ENCODE results near the gene BOLA3. TPM values are rescaled to one million over a fixed set of nuclear protein-coding genes. Genes with fewer than 3 reads are reported as not detected.

BOLA3 gene
- total RNA-seq, 4 donors from 2014 or later = 27.6 to 54.3 (median 39.6) TPM

- DNase-seq (ENCODE audit: low spot score) (no peak), ATAC-seq (ENCODE audit: low FRiP score) (no peak)
- TF ChIP-seq, protein P1, sequence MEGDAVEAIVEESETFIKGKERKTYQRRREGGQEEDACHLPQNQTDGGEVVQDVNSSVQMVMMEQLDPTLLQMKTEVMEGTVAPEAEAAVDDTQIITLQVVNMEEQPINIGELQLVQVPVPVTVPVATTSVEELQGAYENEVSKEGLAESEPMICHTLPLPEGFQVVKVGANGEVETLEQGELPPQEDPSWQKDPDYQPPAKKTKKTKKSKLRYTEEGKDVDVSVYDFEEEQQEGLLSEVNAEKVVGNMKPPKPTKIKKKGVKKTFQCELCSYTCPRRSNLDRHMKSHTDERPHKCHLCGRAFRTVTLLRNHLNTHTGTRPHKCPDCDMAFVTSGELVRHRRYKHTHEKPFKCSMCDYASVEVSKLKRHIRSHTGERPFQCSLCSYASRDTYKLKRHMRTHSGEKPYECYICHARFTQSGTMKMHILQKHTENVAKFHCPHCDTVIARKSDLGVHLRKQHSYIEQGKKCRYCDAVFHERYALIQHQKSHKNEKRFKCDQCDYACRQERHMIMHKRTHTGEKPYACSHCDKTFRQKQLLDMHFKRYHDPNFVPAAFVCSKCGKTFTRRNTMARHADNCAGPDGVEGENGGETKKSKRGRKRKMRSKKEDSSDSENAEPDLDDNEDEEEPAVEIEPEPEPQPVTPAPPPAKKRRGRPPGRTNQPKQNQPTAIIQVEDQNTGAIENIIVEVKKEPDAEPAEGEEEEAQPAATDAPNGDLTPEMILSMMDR (IDR thresholded peaks at IDR 0.05) = no peak
Measured at GRCh38 chr2:74174909-74175308, 27.2 kb upstream of the BOLA3 start.

GRCh38 chr2:74168739-74169138 lies 21.0 kb upstream of the BOLA3 start:
- ATAC-seq (ENCODE audit: low FRiP score) = no peak
- no peak for DNase-seq (ENCODE audit: low spot score)
- TF ChIP-seq, protein P1 (IDR thresholded peaks at IDR 0.05) = no peak

- ATAC-seq (ENCODE audit: low FRiP score) (no peak), DNase-seq (ENCODE audit: low spot score) (no peak)
- TF ChIP-seq, protein P1 (IDR thresholded peaks at IDR 0.05) = no peak
Measured at GRCh38 chr2:74164761-74165160, 17.0 kb upstream of the BOLA3 start.

GRCh38 chr2:74162951-74163350 lies 15.2 kb upstream of the BOLA3 start:
- ATAC-seq (ENCODE audit: low FRiP score) (no peak), DNase-seq (ENCODE audit: low spot score) (no peak)
- TF ChIP-seq, protein P1 (IDR thresholded peaks at IDR 0.05) = no peak

DNA sequence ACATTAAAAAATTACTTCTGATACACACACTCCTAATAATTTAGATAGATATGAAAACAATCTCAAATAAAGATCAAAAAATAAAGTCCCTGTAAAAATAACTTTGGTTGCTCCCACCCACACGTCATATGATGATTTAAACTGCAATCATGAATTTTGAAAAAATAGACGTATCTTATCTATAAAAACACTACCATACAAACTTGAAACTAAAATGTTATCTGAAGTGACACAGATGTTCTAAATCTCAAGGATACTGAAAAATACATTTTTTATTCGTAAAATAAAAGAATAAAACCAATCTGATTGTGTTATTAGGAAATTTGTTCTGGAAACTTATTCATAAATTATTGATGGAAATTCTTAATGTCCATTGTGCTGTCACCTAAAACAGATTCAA lies 8.1 kb upstream of the BOLA3 start:
- TF ChIP-seq, protein P1 (IDR thresholded peaks at IDR 0.05) = no peak
- DNase-seq (ENCODE audit: low spot score) = no peak
- ATAC-seq (ENCODE audit: low FRiP score) = no peak

DNA sequence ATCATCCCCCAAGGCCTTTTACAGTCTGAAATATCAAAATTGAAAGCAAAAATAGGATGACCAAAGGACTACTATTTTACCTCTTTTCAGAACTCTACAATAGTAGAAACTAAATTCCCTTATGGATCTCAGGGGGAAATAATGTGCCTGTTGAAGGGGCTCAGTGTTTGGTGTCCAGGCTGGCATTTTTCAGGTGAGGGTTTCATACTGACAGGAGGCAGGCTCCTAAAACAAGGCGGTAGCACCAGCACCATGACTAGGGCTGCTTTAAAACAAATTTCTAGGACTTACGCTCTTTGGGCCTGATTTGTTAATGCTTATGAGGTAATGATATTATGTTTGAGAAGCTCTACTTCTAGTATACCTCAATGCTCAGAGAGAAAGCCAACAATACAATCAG lies 5.2 kb upstream of the BOLA3 start:
- ATAC-seq (ENCODE audit: low FRiP score) (no peak), DNase-seq (ENCODE audit: low spot score) (no peak)
- TF ChIP-seq, protein P1 (IDR thresholded peaks at IDR 0.05) = no peak

- ATAC-seq (ENCODE audit: low FRiP score) = no peak
- DNase-seq (ENCODE audit: low spot score) = no peak
- TF ChIP-seq, protein P1 (IDR thresholded peaks at IDR 0.05) = no peak
Measured at GRCh38 chr2:74149570-74150319, 2.0 kb upstream of the BOLA3 start.

Data from omental fat pad (tissue), 4 donors.